ENCODE results near the gene CISD2. TPM values are rescaled to one million over a fixed set of nuclear protein-coding genes. Genes with fewer than 3 reads are reported as not detected.
"Not testable (repeated sequence)": the region's sequence is repeated elsewhere in the genome, so short reads cannot be mapped to it uniquely, and the experiment has no call there.

CISD2 gene, protein sequence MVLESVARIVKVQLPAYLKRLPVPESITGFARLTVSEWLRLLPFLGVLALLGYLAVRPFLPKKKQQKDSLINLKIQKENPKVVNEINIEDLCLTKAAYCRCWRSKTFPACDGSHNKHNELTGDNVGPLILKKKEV
- total RNA-seq = 11.9 TPM

DNA sequence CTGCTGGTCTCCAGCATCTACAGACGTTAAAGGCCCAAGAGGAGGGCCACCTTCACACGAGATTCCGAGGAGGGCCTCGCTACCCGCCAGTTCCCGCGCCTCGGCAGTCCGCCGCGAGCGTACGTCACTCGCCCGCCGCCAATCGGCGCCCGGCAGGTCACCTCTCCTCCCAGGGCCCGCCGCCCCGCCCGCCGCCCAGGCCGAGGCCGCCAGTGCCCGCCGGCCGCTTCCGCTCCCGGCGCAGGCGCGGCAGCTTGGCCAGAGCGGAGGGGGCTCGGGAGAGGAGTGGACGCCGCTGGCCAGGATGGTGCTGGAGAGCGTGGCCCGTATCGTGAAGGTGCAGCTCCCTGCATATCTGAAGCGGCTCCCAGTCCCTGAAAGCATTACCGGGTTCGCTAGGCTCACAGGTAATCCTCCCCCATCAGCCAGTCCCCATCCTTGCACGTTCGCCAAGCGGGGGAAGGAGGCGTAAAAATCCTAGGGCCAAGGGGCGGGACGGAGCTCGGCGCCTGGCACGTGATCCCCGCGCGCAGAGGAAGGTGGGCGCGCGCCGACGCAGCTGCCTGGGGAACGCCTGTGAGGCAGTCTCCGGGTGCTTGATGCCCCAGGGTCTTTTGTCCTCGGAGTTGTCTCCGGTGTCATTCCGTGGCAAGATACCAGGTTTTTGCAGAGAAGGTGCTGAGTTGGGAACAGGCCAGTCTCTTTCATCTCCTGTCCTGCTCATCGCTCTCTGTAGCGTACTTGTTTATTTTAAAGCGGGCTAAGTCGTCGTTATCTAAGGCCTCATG is at the start of gene CISD2:
CISD2 (plus strand) TSS at position 212 of the 788 bp plus-strand sequence; CDS start at position 305, 93 bp downstream.
- Histone ChIP-seq H3K4me1 (ENCODE audit: insufficient read depth, low read length) (peaks cover 29% of the 10 kb centered on the region), H3K9me3 (ENCODE audit: low read depth, low read length) (no peaks in the 10 kb centered on the region), H3K27me3 (ENCODE audit: insufficient read depth, low read length) (no peaks in the 10 kb centered on the region), H3K4me3 (ENCODE audit: low read length) (peak within 1 kb of the TSS; percentile 75)

DNA sequence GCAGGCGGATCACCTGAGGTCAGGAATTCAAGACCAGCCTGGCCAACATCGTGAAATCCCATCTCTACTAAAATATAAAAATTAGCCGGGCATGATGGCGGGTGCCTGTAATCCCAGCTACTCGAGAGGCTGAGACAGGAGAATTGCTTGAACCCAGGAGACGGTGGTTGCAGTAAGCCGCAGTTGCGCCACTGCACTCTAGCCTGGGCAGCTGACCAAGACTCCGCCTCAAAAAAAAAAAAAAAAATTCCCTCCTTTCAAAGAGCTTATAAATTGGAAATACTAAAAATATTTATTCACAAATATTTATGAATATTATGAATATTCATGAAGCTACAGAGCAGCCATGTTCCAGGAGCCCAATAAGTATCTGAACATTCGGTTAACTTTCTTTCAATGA is 49.7 kb upstream of the CISD2 start:
- peaks cover 80% of the 10 kb centered on the region for H3K4me1 ChIP-seq (ENCODE audit: insufficient read depth, low read length)
- H3K9me3 ChIP-seq (ENCODE audit: low read depth, low read length); H3K27me3 ChIP-seq (ENCODE audit: insufficient read depth, low read length); H3K4me3 ChIP-seq (ENCODE audit: low read length): not testable (repeated sequence)

DNA sequence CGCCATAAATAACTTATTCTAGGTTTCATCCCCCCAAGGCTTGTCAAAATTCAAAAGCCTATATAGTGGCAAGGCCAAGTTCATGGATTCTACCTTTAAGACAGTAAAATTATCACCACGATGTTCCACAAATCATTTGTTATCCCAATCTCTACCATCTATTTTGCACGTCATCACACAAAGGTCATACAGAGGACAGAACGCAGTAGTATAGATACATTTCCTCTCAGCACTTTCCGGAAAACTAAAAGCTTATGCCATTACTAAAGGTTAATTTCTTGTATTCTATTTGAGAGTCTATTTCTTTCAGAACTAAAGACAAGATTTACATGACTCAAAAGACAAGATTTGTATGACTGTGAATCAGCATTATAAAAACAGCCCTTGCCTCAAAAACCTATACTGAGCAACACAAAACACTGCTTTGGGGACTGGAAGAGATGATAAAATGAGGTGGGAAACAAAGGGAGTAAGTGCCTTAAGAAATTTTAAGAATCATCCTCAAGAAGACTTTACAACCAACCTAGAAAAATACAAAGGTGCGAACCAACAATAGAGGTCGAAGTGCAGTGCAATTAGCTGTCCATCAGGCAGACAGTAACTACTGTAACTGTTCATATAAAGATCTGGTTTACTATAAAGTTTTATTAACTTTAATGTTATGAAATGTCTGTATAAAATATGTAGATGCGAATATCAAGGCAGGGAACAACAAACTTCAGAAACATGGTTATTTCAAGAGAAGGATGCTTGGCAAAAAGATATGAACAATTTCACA is 49.0 kb upstream of the CISD2 start:
- Histone ChIP-seq H3K27me3 (ENCODE audit: insufficient read depth, low read length) (no peaks in the 10 kb centered on the region), H3K4me1 (ENCODE audit: insufficient read depth, low read length) (peaks cover 79% of the 10 kb centered on the region), H3K9me3 (ENCODE audit: low read depth, low read length) (no peaks in the 10 kb centered on the region), H3K4me3 (ENCODE audit: low read length) (no peak overlapping the region)

DNA sequence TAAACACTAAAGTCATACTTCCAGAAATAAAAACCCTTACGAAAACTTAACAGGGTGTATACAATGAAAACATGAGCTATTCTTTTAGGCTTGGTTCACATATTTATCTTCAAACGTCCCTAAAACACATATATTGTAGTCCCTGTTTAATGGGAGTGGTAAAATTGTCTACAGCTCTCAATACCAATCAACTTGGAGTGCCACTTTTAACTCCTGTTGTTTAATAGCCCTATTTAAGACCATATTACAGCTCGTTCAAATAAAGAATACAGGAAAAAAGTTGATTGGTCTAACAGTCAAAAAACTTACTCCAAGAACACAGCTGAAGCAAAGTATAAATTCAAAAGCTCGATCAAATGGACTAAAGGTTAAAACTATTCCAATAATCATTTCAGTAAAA is 45.3 kb upstream of the CISD2 start:
- peaks cover 54% of the 10 kb centered on the region for H3K4me1 ChIP-seq (ENCODE audit: insufficient read depth, low read length)
- no peak overlapping the region for H3K4me3 ChIP-seq (ENCODE audit: low read length)
- no peaks in the 10 kb centered on the region for H3K27me3 ChIP-seq (ENCODE audit: insufficient read depth, low read length)
- H3K9me3 ChIP-seq (ENCODE audit: low read depth, low read length) = no peaks in the 10 kb centered on the region

DNA sequence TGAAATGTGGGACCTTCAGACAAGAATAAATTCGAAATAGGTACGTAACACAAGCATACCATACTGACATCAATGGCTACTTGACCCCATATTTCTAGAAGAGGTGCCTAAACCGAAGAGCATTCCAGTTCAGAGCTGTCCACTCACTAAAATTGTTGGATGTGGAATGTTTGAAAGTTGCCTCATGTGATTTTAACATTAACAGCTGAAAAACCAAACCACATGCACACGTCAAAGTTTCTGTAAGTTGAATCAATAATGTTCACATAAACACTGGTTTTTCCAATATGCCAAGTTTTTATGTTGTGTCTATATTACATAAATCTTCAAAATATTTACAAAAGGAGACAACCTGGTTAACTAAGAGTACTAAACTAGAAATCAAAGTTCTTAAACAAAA is 44.9 kb upstream of the CISD2 start:
- peaks cover 54% of the 10 kb centered on the region for H3K4me1 ChIP-seq (ENCODE audit: insufficient read depth, low read length)
- peak overlapping the region; percentile 96 for H3K4me3 ChIP-seq (ENCODE audit: low read length)
- no peaks in the 10 kb centered on the region for H3K9me3 ChIP-seq (ENCODE audit: low read depth, low read length)
- no peaks in the 10 kb centered on the region for H3K27me3 ChIP-seq (ENCODE audit: insufficient read depth, low read length)

DNA sequence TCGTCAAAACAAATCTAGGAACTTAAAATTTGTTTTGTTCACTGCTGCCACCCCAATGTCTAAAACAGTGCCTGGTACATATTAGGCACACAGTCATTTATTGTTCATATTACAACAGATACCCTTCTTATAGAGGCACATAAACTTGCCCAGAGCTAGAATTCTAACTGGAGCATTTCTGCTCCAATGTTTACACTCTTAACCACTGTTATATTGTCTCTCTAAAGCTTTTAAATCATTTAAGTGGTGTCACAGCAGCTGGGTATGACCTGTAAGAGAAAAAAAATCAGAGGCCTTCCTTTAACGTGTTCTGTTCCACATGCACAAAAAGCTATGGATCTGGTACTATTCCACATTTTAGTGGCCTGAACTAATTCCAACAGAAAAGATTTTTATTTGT is 44.4 kb upstream of the CISD2 start:
- no peaks in the 10 kb centered on the region for H3K9me3 ChIP-seq (ENCODE audit: low read depth, low read length)
- H3K4me3 ChIP-seq (ENCODE audit: low read length) = peak overlapping the region; percentile 96
- peaks cover 54% of the 10 kb centered on the region for H3K4me1 ChIP-seq (ENCODE audit: insufficient read depth, low read length)
- no peaks in the 10 kb centered on the region for H3K27me3 ChIP-seq (ENCODE audit: insufficient read depth, low read length)

DNA sequence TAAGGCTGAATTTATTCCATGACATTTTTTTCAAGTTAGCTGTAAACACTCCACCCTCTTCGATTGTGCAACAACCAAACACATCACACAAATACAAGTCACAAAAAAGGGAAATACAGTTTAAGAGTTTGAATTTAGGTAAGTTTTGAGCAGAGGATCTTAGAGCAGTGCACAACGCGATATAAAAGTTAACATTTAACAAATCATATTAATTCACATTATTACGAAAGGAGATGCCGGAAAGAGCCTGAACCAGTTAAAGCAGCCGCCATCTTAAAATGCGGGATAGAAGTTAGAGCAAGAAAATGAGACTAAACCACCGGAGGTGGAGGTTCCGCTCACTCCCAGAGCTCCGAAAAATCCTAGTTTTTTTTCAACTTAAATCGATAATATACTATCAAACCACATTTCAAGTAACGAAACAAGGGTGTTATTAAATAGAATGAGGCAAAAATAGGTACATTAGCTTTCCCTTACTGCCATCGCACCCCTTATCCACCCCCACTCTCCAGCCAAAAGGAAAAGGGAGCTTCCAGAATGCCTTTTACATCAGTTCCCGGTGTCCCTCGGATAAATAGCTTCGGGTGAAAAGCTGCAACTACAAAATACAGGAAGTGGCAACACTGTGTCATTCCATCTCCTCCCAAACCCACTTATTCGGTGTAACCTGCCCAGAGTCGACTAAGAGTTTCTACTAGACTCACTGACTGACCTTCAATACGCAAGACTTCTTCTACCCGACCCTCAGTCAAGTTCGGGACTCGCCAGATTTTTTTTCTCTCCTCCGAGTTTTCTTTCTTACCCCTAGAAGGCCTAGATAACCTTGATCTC is 43.3 kb upstream of the CISD2 start:
- Histone ChIP-seq H3K4me1 (ENCODE audit: insufficient read depth, low read length) (peaks cover 43% of the 10 kb centered on the region), H3K4me3 (ENCODE audit: low read length) (peak overlapping the region; percentile 96), H3K27me3 (ENCODE audit: insufficient read depth, low read length) (no peaks in the 10 kb centered on the region), H3K9me3 (ENCODE audit: low read depth, low read length) (no peaks in the 10 kb centered on the region)

DNA sequence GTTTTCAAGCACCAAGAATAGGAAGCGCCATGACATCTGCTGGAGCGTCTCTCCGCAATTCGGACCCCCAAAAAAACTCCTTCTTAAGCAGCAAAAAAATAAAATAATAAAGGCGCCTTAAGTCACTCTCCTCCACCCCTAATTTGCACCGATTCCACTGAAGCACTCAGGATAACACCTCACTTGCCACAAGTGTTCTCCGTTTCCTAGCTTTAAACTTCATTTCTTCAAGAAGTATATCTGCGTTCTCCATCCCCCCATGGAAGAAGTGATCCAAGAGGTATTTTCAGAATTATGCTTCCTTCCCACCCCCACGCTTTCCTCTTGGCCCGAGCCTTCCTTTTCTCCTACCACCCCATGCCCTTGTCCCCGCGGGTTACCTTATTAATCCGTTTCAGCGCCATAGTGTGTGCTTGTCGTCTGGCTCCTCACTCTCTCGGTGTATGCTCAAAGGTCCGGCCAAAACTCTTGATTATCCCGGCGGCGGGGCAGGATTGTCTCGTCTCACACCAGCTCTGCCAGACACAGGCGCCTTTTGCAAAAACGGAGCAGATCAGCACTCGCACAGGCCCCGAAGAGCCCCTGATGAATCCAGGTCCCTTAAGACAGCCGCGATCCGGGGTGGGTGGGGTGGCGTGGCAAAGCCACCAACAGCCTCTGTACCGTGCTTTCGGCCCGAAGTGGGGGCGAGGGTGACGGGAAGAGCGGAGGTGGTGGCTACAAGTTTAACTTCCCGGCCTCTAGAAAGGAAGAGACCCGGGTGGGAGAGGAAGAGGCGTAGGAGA is 42.5 kb upstream of the CISD2 start:
- Histone ChIP-seq H3K9me3 (ENCODE audit: low read depth, low read length) (no peaks in the 10 kb centered on the region), H3K4me1 (ENCODE audit: insufficient read depth, low read length) (peaks cover 40% of the 10 kb centered on the region), H3K27me3 (ENCODE audit: insufficient read depth, low read length) (no peaks in the 10 kb centered on the region), H3K4me3 (ENCODE audit: low read length) (peak overlapping the region; percentile 96)

DNA sequence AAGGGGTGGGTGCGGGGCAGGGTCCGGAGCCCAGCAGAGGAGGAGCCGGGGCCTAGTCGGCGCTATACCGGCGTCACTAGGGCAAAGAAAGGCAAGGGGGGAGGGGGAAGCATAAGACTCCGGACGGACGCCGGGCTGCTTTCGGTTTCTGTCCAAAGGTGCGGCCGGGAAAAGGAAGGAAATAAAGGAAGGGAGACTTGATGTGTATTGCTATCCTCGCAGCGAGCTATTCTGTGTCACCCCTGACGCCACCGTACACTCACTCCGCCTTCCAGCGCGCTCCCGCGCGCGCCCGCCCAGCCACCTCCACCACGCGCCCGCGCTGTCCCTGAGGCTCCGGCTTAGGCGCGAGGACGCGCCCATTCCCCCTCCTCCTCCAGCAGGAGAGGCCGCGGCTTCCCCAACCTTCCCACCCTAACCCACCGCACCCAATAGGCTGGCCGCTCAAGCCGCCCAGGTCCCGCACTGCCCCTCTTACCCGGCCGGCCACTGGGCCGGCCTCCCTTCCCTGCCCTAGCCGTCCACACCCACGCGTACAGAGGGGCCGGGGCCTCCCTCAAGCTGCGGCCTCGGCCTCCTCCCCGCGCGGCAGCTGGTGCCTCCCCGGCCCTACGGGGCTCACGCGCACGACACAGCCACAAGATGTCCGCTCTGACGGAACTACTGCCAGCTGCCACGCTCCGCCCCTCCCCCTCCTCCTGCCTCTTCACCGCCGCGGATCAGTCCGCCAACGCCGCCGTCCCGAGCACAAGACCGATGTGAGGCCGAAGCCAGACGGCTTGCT is 41.7 kb upstream of the CISD2 start, which contains the start of gene UBE2D3:
UBE2D3 (minus strand) TSS at position 662 of the 784 bp plus-strand sequence. CDS start 1,043 bp downstream, outside the sequence.
- no peaks in the 10 kb centered on the region for H3K9me3 ChIP-seq (ENCODE audit: low read depth, low read length)
- peak within 1 kb of the TSS; percentile 96 for H3K4me3 ChIP-seq (ENCODE audit: low read length)
- peaks cover 35% of the 10 kb centered on the region for H3K4me1 ChIP-seq (ENCODE audit: insufficient read depth, low read length)
- H3K27me3 ChIP-seq (ENCODE audit: insufficient read depth, low read length) = no peaks in the 10 kb centered on the region

DNA sequence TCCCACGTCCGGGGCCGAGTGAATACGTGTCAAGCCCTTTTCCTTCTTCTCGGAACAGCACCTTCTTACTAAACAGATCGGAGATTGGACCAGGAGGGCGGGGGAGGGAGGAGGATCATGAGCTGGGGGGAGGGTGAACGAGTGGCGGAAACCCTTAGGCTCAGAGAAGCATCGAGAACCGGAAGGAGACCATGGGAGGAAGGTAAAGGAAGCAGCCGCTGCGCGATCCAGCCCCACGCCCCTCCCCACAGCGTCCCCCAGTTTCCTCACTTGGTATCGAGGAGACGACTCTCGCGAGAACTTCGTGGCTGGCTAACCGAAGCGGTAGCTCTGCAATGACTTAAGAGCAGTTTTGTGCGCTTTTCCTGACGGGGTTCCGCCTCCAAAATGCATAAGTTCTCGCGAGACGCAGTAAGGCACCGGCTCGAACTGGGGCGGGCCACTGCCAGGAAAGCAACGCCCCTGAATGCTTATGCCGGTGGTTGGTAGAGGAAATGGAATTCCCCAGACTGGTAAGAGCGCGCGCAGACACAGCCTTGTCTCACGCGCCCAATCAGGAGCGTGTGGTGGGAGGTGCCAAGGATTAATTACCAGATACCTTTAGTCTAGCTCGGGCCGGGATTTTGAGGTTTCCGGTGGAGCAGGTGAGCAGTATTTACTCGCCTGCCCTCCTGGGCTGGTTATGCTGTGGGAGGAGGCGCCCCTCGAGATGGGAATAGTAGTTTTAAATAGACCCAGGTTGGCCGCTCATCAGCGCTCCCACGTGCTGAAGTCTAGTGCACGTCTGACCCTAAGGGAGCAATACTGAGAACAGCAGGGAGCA is 40.9 kb upstream of the CISD2 start:
- Histone ChIP-seq H3K4me1 (ENCODE audit: insufficient read depth, low read length) (peaks cover 28% of the 10 kb centered on the region), H3K4me3 (ENCODE audit: low read length) (peak overlapping the region; percentile 96), H3K9me3 (ENCODE audit: low read depth, low read length) (no peaks in the 10 kb centered on the region), H3K27me3 (ENCODE audit: insufficient read depth, low read length) (no peaks in the 10 kb centered on the region)

DNA sequence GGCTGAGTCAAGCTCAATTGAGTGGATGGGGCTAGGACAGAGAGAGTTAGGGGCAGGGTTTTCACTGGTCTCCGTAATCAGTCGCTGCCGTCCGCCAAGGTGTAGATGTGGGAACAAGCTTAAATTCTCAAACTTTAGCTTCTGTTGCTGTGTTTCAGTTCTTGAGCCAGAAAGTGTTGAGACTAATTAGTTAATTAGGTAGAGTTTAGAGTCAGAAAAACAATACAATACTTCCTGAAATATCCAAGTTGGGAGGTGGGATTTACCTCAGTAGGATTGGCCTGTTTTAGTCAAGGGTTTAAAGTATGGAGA is 40.3 kb upstream of the CISD2 start:
- Histone ChIP-seq H3K9me3 (ENCODE audit: low read depth, low read length) (no peaks in the 10 kb centered on the region), H3K4me3 (ENCODE audit: low read length) (peak overlapping the region; percentile 43), H3K27me3 (ENCODE audit: insufficient read depth, low read length) (no peaks in the 10 kb centered on the region), H3K4me1 (ENCODE audit: insufficient read depth, low read length) (peaks cover 22% of the 10 kb centered on the region)

DNA sequence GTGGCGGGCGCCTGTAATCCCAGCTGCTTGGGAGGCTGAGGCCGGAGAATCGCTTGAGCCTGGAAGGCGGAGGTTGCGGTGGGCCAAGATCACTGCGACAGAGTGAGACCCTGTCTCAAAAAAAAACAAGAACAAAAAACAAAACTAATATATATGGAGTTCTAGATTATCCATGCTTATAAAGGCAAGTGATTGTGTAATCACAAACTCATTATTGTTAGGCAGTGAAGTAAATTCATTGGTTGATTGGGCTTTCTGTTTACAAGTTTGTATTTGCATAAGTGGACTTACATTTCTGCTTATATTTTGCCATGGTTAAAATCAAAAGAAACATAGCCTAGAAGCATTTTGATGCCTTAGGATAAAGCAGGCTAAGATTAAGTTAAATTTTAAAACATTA is 39.0 kb upstream of the CISD2 start:
- Histone ChIP-seq H3K4me1 (ENCODE audit: insufficient read depth, low read length) (peaks cover 11% of the 10 kb centered on the region), H3K4me3 (ENCODE audit: low read length) (no peak overlapping the region), H3K9me3 (ENCODE audit: low read depth, low read length) (no peaks in the 10 kb centered on the region), H3K27me3 (ENCODE audit: insufficient read depth, low read length) (no peaks in the 10 kb centered on the region)

DNA sequence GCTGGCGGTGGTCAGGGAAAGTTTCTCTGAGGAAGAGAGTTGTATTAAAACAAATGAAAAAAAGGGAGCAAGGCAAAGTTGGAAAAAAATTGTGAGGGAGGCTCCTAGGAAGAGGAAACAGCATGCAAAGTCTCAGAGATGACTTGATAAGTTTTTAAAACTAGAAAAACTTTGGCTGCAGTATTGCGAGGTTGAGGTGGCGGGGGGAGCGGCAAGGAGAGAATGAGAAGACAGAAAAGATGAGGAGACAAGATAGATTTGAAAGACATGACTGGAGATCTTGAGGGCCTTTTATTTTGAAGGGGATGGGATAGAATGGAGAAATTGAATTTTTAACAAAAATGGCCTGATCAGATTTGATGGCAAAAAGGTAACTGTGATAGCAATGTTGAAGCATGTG is 36.7 kb upstream of the CISD2 start:
- H3K9me3 ChIP-seq (ENCODE audit: low read depth, low read length) = no peaks in the 10 kb centered on the region
- H3K27me3 ChIP-seq (ENCODE audit: insufficient read depth, low read length) = no peaks in the 10 kb centered on the region
- no peak overlapping the region for H3K4me3 ChIP-seq (ENCODE audit: low read length)
- H3K4me1 ChIP-seq (ENCODE audit: insufficient read depth, low read length) = peaks cover 11% of the 10 kb centered on the region
